Ishikawa (cell line): ENCODE measurements around the gene GATAD2A.

Source experiments
- CEBPB ChIP-seq: IDR thresholded peaks from 2 replicates; pipeline ENCODE4 v1.6.1; 2012
- CREB1 ChIP-seq: IDR thresholded peaks from 2 replicates; pipeline ENCODE4 v1.6.1; 2012; ENCODE audit warnings: low read depth
- EGR1 ChIP-seq: IDR thresholded peaks from 2 replicates; pipeline ENCODE4 v1.6.1; 2012
- EP300 ChIP-seq: IDR thresholded peaks from 2 replicates; pipeline ENCODE4 v1.6.1; 2012; ENCODE audit warnings: borderline replicate concordance
- FOXM1 ChIP-seq: IDR thresholded peaks from 2 replicates; pipeline ENCODE4 v1.6.1; 2012; ENCODE audit warnings: low read depth, borderline replicate concordance
- NFIC ChIP-seq: IDR thresholded peaks from 2 replicates; pipeline ENCODE4 v1.6.1; 2012
- RAD21 ChIP-seq: IDR thresholded peaks from 2 replicates; pipeline ENCODE4 v1.6.1; 2012; ENCODE audit warnings: low read depth
- REST ChIP-seq: IDR thresholded peaks from 2 replicates; pipeline ENCODE4 v1.6.1; 2012; ENCODE audit warnings: low read depth, mild to moderate bottlenecking
- TAF1 ChIP-seq: IDR thresholded peaks from 2 replicates; pipeline ENCODE4 v1.6.1; 2012; ENCODE audit warnings: low read depth, mild to moderate bottlenecking
- TCF12 ChIP-seq: IDR thresholded peaks from 2 replicates; pipeline ENCODE4 v1.6.1; 2012; ENCODE audit warnings: low read depth
- TEAD4 ChIP-seq: IDR thresholded peaks from 2 replicates; pipeline ENCODE4 v1.6.1; 2012
- USF1 ChIP-seq: IDR thresholded peaks from 2 replicates; pipeline ENCODE4 v1.6.1; 2012
- YY1 ChIP-seq: IDR thresholded peaks from 2 replicates; pipeline ENCODE4 v1.6.1; 2012; ENCODE audit warnings: low read depth
- ZBTB7A ChIP-seq: IDR thresholded peaks from 2 replicates; pipeline ENCODE4 v1.6.1; 2012; ENCODE audit warnings: low read depth
- TF ChIP-seq, protein P1 (sequence below): IDR thresholded peaks from 2 replicates; pipeline ENCODE4 v1.6.1; 2012

Gene GATAD2A

DNA sequence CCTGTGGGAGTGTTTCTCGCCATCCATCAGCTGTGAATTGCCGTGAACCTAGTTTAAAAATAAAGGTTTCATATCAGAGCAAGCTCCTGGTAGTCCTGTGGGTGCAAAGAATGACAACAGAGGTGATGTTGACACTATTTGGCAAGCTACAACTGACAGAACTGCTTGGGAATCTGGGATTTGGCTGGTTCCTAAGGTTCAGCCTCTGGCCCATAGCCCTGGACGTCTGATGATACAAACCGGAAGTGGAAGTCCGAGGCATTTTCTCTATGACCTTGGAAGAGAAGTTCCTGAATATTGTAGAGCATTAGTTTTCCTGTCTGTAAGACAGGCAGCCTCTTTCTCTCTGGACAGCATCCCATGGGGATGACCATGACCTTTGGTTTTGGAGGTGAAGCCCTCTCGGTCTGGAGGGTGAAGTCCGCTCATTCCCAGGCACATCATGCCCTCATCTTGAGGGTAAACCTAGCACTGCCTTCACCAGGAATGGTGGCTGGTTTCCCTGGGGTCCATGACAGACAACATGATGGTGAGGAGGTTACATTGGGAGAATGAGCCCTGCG lies 29.1 kb downstream of the GATAD2A start:
- TF ChIP-seq YY1: no peak
- no peak for TF ChIP-seq RAD21

DNA sequence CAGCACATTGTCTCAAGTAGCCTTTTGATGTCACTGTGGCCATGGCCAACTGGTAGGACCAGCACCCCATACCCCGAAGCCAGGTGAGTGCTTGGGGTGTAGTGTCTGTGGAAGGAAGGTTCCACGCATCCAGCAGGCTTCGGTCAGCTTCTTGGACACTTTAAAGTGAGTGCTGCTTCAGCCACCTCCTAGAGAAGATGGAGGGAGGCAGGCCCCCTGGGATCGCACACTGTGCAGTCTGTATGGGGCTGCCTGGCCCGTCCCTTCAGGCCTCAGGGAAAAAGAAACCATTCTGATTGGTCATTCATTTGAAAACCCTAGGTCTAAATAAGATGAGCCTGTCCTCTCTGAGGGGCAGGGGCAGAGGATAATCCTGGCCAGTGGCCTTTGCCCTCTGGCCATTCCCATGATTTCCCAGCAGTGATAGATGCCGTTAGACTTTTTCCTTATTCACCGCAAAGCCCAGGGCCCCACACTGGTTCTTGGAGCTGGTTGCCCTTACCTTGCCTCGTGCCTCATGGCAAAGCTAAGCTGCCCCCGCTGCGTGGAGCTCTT lies 30.7 kb downstream of the GATAD2A start:
- no peak for TF ChIP-seq ZBTB7A
- TF ChIP-seq RAD21: no peak
- TF ChIP-seq REST: no peak
- no peak for TF ChIP-seq CEBPB
- no peak for TF ChIP-seq TAF1
- TF ChIP-seq FOXM1: no peak
- TF ChIP-seq YY1: no peak
- TF ChIP-seq EP300: no peak
- TF ChIP-seq TEAD4: no peak
- no peak for TF ChIP-seq EGR1
- TF ChIP-seq CREB1: no peak
- no peak for TF ChIP-seq TCF12
- TF ChIP-seq NFIC: no peak
- TF ChIP-seq, protein P1, sequence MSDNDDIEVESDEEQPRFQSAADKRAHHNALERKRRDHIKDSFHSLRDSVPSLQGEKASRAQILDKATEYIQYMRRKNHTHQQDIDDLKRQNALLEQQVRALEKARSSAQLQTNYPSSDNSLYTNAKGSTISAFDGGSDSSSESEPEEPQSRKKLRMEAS: no peak
- TF ChIP-seq USF1: no peak

DNA sequence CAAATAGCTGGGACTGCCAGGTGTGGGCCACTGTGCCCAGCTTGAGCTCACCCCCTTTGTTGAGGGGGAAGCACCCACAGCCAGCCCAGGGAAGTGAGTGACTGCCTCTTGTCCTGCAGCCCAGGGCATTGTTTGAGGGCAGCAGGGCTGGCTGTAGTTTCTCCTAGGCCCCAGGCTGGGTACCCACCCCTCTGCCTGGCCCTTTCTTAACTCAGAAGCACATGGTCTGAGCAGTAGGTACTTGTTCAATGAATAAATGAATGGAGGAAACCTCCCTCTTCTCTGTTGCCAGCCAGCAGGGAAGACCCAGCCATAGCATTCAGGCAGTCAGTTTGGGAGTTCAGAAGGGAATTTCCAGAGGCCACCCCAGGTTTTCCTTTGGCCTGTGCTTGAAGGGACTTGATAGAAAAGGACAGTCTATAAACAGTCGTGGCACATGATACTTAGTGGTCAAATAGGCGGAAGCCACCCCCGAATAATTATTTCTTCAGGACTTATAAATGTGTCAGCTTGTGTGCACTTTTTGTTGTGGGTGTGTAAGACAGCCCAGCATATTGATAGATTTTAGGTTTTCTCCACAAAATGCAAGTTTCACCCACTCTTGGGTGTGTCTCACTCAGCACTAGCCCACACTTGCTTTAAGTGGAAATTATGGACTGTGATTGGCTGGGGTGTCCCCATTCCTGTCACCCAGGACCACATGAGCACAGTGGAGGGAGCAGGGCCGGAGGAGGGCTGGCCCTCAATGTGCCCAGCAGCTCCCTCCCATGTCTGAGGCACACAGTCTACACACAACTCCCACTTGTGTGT lies 33.1 kb downstream of the GATAD2A start:
- TF ChIP-seq NFIC: no peak
- TF ChIP-seq TEAD4: no peak
- no peak for TF ChIP-seq EGR1
- no peak for TF ChIP-seq CREB1
- no peak for TF ChIP-seq FOXM1
- no peak for TF ChIP-seq YY1
- TF ChIP-seq, protein P1: no peak

GRCh38 chr19:19439176-19439482 lies 33.7 kb downstream of the GATAD2A start:
- TF ChIP-seq CEBPB (no peak), USF1 (no peak), NFIC (no peak), RAD21 (no peak), ZBTB7A (no peak), EP300 (no peak), TCF12 (no peak), TEAD4 (no peak), TAF1 (no peak), FOXM1 (no peak), REST (no peak), EGR1 (no peak), YY1 (no peak), CREB1 (no peak)
- TF ChIP-seq, protein P1: no peak

GRCh38 chr19:19443283-19443682 lies 37.8 kb downstream of the GATAD2A start:
- TF ChIP-seq RAD21 (no peak), ZBTB7A (no peak), EP300 (no peak), NFIC (no peak), TCF12 (no peak), CREB1 (no peak), REST (no peak), USF1 (no peak), TEAD4 (no peak), CEBPB (no peak), FOXM1 (no peak), TAF1 (no peak), YY1 (no peak), EGR1 (no peak)
- TF ChIP-seq, protein P1: no peak
